Measurements from ENCODE around the gene CEACAM18. TPM values are rescaled to one million over a fixed set of nuclear protein-coding genes. Genes with fewer than 3 reads are reported as not detected.

Gene CEACAM18
- total and polyA plus RNA-seq, 9 donors: not detected

DNA sequence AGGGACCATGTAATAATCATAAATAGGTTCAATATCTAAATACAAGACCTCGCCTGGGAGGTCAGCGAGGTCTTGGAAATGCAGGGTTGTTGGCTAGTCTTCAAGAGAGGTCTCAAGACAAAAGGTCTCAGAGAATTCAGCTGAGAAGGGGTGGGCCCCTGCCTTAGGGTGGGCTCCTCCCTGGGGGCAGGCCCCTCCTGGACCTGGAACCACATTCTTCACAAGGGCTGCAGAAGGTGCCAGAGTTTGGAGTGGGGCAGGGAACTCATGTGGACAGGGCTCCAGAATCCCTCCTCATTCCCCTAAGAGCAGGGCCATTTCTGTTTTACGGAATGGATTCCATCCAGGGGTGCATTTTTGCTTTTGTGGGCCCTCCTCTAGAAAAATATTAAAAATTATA lies 10.2 kb downstream of the CEACAM18 start:
- Histone ChIP-seq H3K4me1 (ENCODE audit: insufficient read depth) (no peaks in the 10 kb centered on the region), H3K9me3 (no peaks in the 10 kb centered on the region), H3K4me3 (no peak overlapping the region), H3K27me3 (no peaks in the 10 kb centered on the region), H3K36me3 (no peaks in the 10 kb centered on the region), H3K27ac (no peak overlapping the region)
- WGBS, 3 donors: 61 to 78% (median 68%) methylated on average over 3 of the region's 3 CpGs
- TF ChIP-seq POLR2A (IDR thresholded peaks at IDR 0.05): no peak
- TF ChIP-seq, protein P1, sequence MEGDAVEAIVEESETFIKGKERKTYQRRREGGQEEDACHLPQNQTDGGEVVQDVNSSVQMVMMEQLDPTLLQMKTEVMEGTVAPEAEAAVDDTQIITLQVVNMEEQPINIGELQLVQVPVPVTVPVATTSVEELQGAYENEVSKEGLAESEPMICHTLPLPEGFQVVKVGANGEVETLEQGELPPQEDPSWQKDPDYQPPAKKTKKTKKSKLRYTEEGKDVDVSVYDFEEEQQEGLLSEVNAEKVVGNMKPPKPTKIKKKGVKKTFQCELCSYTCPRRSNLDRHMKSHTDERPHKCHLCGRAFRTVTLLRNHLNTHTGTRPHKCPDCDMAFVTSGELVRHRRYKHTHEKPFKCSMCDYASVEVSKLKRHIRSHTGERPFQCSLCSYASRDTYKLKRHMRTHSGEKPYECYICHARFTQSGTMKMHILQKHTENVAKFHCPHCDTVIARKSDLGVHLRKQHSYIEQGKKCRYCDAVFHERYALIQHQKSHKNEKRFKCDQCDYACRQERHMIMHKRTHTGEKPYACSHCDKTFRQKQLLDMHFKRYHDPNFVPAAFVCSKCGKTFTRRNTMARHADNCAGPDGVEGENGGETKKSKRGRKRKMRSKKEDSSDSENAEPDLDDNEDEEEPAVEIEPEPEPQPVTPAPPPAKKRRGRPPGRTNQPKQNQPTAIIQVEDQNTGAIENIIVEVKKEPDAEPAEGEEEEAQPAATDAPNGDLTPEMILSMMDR (IDR thresholded peaks at IDR 0.05): no peak
- no peak for TF ChIP-seq EP300 (IDR thresholded peaks at IDR 0.05)
- intact Hi-C loops (cut with DNase I): no loop called here
- DNase-seq: no peak

DNA sequence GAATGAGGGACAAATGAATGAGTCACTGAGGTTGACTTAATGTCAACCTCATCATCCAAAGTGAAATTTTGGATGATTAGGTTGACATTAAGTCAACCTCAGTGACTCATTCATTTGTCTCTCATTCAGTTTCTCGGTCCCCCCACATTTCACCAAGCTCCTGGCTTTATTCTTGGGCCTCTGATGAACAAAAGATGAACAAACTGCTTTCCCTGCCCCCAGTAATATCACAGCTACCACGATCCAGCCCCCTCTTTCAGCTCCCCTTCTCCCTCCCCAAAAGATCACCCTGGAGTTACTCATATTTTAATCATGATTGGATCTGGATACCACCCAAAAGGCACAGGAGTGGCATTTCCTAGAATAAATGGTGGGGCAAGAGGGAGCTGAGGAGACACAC lies 10.8 kb downstream of the CEACAM18 start:
- intact Hi-C loops (cut with DNase I): no loop called here

DNA sequence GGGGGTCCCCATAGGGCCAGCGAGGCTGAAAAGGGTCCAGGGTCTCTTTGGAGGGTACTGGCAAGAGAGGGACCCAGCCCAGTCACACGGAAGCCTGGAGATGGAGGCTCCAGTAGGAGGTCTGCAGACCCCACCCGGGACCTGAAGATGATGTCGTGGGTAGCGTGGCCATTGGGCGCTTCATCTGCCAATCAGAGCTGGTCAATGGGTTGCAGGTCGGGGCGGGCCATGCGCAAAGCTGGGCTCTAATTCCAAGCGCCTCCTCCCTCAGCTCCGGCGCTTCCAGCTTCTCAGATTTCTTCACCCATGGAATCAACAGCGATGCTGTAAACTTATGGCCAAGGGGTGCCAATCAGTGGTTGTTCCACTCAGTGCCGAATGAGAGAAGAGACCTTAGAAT lies 12.3 kb downstream of the CEACAM18 start:
- intact Hi-C loops (cut with DNase I): no loop called here
- H3K27ac ChIP-seq: no peak overlapping the region
- no peak for DNase-seq
- H3K4me3 ChIP-seq: no peak overlapping the region
- H3K4me1 ChIP-seq (ENCODE audit: insufficient read depth): no peaks in the 10 kb centered on the region
- TF ChIP-seq POLR2A (IDR thresholded peaks at IDR 0.05): no peak
- no peaks in the 10 kb centered on the region for H3K9me3 ChIP-seq
- 30 to 31% (median 30%) methylated on average over 14 of the region's 14 CpGs for whole genome bisulfite sequencing, 3 donors
- H3K27me3 ChIP-seq: no peaks in the 10 kb centered on the region
- H3K36me3 ChIP-seq: no peaks in the 10 kb centered on the region

More for the DNA sequence above, 10.8 kb downstream of the CEACAM18 start:
- Histone ChIP-seq H3K36me3 (no peaks in the 10 kb centered on the region), H3K4me3 (no peak overlapping the region), H3K27me3 (no peaks in the 10 kb centered on the region), H3K4me1 (ENCODE audit: insufficient read depth) (no peaks in the 10 kb centered on the region), H3K9me3 (no peaks in the 10 kb centered on the region), H3K27ac (no peak overlapping the region)
- TF ChIP-seq, protein P1 (IDR thresholded peaks at IDR 0.05): no peak
- DNase-seq: no peak
- 46 to 54% (median 52%) methylated on average over 2 of the region's 2 CpGs for WGBS, 3 donors

DNA sequence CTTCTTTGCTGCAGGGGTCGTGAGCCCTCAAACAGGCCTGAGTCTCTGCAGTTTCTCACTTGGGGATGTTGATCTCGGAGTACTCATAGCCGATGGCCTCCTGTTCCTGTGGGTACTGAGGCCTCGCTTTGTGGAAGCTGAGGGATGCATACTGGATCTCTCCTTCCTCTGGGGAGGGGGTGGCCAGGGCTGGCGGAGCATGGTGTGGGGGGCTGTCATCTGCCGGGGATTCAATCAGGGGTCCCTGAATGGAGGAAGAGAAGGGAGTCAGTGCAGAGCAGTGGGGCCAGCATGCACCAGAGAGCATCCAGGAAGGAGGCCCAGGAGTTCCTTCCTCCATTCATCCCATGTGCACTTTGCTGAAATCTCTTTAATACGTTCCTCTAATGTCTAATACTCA lies 13.2 kb downstream of the CEACAM18 start:
- no peaks in the 10 kb centered on the region for H3K9me3 ChIP-seq
- no peak overlapping the region for H3K4me3 ChIP-seq
- no peaks in the 10 kb centered on the region for H3K36me3 ChIP-seq
- H3K27me3 ChIP-seq: no peaks in the 10 kb centered on the region
- TF ChIP-seq, protein P1 (IDR thresholded peaks at IDR 0.05): no peak
- TF ChIP-seq EP300 (IDR thresholded peaks at IDR 0.05) (no peak), POLR2A (IDR thresholded peaks at IDR 0.05) (no peak)
- DNase-seq: no peak
- no peaks in the 10 kb centered on the region for H3K4me1 ChIP-seq (ENCODE audit: insufficient read depth)
- WGBS, 3 donors: 63 to 78% (median 71%) methylated on average over 7 of the region's 7 CpGs
- intact Hi-C loops (cut with DNase I): no loop called here
- H3K27ac ChIP-seq: no peak overlapping the region

DNA sequence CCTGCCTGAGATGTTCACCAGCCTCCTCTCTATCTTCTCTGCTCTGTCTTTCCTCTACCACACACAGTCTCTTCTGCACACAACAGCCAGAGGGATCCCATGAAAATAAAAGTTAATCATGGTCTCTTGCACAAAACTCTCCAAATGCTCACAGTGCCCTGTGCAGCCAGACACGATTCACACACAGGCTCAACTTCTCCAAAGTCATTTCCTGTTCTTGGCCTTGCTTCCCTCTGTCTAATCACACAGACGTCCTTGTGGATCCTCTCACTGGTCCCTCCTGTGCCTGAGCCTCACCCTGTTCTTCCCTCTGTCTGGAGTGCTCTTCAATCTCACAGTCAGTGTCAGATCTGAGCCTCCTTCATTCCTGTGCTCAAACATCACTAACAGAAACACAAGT lies 15.4 kb downstream of the CEACAM18 start:
- H3K36me3 ChIP-seq: no peaks in the 10 kb centered on the region
- intact Hi-C loops (cut with DNase I): no loop called here
- H3K27me3 ChIP-seq: no peaks in the 10 kb centered on the region
- no peak overlapping the region for H3K4me3 ChIP-seq
- H3K4me1 ChIP-seq (ENCODE audit: insufficient read depth): no peaks in the 10 kb centered on the region
- no peak for DNase-seq
- WGBS, 3 donors: 23 to 38% (median 25%) methylated on average over 2 of the region's 2 CpGs
- H3K9me3 ChIP-seq: no peaks in the 10 kb centered on the region
- no peak overlapping the region for H3K27ac ChIP-seq
- no peak for TF ChIP-seq EP300 (IDR thresholded peaks at IDR 0.05)
- TF ChIP-seq POLR2A (IDR thresholded peaks at IDR 0.05): no peak
- TF ChIP-seq, protein P1 (IDR thresholded peaks at IDR 0.05): no peak
